Activated naive CD8-positive, alpha-beta T cell (primary cell): Measurements from ENCODE around the gene COL4A2.

ENCODE experiments used
- H3K27ac Mint-ChIP-seq: one replicate; pipeline ENCODE4 v1.8.0; 2021; ENCODE audit warnings: mixed read lengths
- H3K27me3 Mint-ChIP-seq: one replicate; pipeline ENCODE4 v1.8.0; 2021; ENCODE audit warnings: mixed read lengths
- H3K36me3 Mint-ChIP-seq: one replicate; pipeline ENCODE4 v1.8.0; 2021; ENCODE audit warnings: mixed read lengths
- H3K4me1 Mint-ChIP-seq: one replicate; pipeline ENCODE4 v1.8.0; 2021; ENCODE audit warnings: low read depth, mixed read lengths
- H3K4me3 Mint-ChIP-seq: one replicate; pipeline ENCODE4 v1.8.0; 2021; ENCODE audit warnings: mild to moderate bottlenecking, mixed read lengths
- H3K9me3 Mint-ChIP-seq: one replicate; pipeline ENCODE4 v1.8.0; 2021; ENCODE audit warnings: low read depth, mixed read lengths

COL4A2 gene

DNA sequence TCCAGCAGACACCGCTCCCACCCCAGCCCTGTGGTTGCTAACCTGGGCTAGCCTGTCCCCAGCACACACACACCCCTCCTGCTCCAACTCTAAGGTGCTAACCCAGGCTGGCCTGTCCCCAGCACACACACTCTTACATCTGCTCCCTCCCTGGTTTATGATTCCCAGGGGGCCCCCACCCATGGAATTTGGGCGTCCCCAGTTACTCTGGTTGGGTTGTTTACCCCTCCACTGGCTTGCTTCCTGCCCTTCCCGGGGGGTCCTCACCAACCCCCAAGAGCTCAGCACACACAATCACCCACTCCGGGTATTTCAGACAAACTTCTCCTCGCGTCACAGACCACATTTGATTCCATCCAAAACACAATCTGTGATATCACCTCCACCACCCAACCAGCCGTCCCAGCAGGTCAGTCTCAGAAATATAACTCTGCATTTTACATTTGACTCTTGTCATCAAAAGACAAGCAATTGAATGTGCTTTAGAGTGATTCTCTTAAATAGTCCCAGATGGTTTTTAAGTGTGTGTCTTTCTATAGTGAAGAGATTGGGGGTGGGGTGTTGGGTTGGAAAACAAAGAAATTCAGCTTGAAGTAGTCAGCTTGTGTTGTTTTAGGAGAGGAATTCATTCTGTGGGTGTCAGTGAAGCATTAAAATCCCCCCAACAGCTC is 20.1 kb downstream of the COL4A2 start:
- Mint-ChIP-seq H3K27me3 (peaks cover 15% of the 10 kb centered on the region), H3K27ac (no peak overlapping the region), H3K4me3 (no peak overlapping the region)

DNA sequence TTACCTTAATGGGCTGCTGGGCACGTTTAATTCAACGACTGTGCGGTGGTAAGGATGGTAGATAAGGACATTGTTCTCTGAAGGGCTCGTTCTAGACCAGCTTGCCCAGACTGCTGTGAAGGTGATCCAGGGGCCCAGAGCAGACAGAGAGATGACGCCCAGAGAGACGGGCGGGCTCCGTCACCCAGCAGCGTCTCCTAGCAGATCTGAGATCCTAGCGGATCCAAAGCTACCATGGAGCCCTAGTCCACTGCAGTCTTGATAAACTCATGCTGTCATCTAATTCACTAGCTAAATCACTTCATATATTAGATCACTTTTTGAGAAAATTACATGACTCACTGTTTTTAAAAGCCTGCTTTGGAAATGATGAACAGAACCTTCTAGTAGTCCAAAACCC is 21.5 kb downstream of the COL4A2 start:
- Mint-ChIP-seq H3K4me1 (no peaks in the 10 kb centered on the region), H3K27me3 (peaks cover 7% of the 10 kb centered on the region), H3K36me3 (no peaks in the 10 kb centered on the region), H3K9me3 (no peaks in the 10 kb centered on the region), H3K4me3 (no peak overlapping the region), H3K27ac (no peak overlapping the region)

More for the DNA sequence above, 20.1 kb downstream of the COL4A2 start:
- Mint-ChIP-seq H3K4me1 (no peaks in the 10 kb centered on the region), H3K9me3 (no peaks in the 10 kb centered on the region), H3K36me3 (no peaks in the 10 kb centered on the region)

DNA sequence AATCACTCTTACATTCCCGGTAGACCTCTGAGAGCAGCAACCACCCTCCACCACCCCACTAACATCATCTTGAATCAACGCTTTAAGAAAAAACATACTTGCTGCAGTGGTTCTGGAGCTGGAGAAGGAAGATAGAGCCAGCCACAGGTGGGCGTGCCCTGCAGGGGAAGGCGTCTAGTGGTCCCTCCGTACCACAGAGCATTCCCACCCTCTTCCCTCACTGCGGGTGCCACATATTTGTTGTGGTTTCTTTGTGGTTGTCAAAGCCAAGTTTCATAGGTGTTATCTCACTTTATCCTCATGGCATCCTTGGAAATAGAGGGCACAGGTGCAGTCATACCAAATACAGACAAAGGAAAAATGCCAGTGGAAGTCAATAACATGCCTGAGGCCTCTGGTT is 22.2 kb downstream of the COL4A2 start:
- Mint-ChIP-seq H3K36me3 (no peaks in the 10 kb centered on the region), H3K27ac (no peak overlapping the region), H3K27me3 (peaks cover 7% of the 10 kb centered on the region), H3K4me3 (no peak overlapping the region), H3K4me1 (no peaks in the 10 kb centered on the region), H3K9me3 (no peaks in the 10 kb centered on the region)

DNA sequence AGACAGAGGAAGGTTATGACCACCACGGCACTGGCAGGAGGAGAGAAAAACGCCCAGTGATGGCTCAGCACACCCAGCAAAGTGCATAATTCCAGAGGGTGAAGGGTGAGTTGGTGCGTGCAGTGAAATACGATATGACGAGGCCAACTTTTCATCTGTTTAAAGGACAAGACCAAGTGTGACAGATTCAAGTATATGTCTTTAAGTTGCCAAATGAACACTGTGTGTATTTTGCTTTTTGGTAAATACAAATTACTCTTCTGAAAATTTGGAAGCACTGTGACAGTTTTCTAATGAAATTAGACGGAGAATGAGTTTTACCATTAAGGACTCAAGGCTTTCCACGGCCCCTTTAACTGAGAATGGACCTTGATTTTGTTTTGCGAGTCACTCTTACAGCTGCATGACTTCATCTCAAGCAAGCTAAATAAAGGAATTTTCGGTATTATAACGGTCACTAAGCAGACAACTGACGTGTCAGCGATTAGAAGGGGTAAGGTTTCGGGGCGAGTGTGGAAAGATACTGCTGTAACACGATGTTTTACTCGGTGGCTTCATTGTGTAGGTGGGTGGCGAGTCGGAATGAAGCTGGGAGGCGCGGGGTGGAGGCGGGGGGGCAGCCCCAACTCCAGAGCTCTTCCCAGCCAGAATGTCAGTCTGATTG is 22.8 kb downstream of the COL4A2 start:
- Mint-ChIP-seq H3K36me3 (no peaks in the 10 kb centered on the region), H3K27ac (no peak overlapping the region), H3K9me3 (no peaks in the 10 kb centered on the region), H3K27me3 (peaks cover 3% of the 10 kb centered on the region), H3K4me3 (no peak overlapping the region), H3K4me1 (no peaks in the 10 kb centered on the region)

DNA sequence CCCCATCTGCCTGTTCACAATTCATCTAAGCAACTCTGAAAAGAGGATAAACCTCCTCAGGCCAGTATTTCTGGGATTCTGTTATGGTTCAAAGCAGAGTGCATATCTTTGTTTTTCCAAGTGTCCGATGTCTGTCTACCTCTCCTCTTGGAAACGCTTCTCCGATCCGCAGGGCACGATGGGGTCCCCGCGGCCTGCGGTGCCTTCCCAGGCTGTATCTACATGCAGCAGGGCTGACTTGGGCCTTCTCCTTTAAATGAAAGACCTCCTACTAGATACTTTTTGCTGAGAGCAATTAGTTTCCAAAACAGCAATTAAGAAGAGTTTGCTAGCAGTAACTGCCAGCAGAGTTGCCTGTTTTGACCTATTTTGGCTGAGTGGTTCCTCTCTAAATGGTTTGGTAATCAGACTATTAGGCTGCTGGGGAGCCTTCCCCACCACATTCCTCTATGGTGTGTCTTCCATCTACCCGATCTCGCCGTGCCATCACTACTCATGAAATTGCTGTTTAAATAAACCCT is 23.5 kb downstream of the COL4A2 start:
- H3K4me1 Mint-ChIP-seq, result no peaks in the 10 kb centered on the region
- H3K27ac Mint-ChIP-seq, result no peak overlapping the region
- no peaks in the 10 kb centered on the region for H3K9me3 Mint-ChIP-seq
- H3K27me3 Mint-ChIP-seq, result peaks cover 2% of the 10 kb centered on the region
- H3K36me3 Mint-ChIP-seq, result no peaks in the 10 kb centered on the region
- H3K4me3 Mint-ChIP-seq, result no peak overlapping the region

DNA sequence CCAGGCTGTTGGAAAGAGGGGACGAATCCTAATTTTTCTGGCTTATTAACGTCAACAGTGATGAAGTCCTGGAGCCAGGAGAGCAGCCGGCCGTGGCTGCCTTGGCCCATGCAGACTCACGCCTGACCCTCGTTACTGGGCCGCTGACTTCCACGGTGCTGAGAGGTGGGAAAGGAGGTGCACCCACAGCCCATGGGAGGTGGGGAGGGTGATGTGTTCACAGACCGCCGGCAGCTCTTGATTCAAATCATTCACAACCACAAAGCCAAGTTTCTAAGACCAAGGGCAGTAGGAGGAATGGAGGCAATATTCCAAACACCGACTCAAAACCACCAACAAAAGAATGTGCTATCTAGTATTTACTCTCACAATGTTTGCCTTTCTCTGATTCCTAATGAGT is 24.3 kb downstream of the COL4A2 start:
- peaks cover under 1% of the 10 kb centered on the region for H3K27me3 Mint-ChIP-seq
- H3K27ac Mint-ChIP-seq, result no peak overlapping the region
- no peaks in the 10 kb centered on the region for H3K9me3 Mint-ChIP-seq
- no peaks in the 10 kb centered on the region for H3K36me3 Mint-ChIP-seq
- no peaks in the 10 kb centered on the region for H3K4me1 Mint-ChIP-seq
- H3K4me3 Mint-ChIP-seq, result no peak overlapping the region

DNA sequence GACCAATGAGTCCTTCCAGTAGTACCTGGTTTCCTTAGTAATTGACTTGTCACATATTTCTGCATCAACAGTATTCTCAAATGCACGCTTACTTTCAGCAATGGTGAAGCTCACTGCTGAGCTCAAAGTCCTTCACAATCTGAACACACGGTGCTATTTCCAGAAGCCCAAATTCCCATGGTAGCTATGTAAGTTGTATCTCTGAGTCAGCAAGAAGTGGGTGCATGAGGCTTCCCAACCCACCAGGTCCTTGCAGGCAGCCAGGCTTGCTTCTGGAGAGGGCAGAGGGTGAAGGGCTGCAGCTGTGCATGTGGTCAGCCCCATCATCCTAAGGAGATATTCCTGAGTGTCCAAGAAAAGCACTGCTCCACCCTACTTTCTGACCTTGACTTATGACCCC is 25.7 kb downstream of the COL4A2 start:
- Mint-ChIP-seq H3K4me3 (no peak overlapping the region), H3K36me3 (no peaks in the 10 kb centered on the region), H3K4me1 (no peaks in the 10 kb centered on the region), H3K9me3 (no peaks in the 10 kb centered on the region), H3K27ac (no peak overlapping the region), H3K27me3 (no peaks in the 10 kb centered on the region)

DNA sequence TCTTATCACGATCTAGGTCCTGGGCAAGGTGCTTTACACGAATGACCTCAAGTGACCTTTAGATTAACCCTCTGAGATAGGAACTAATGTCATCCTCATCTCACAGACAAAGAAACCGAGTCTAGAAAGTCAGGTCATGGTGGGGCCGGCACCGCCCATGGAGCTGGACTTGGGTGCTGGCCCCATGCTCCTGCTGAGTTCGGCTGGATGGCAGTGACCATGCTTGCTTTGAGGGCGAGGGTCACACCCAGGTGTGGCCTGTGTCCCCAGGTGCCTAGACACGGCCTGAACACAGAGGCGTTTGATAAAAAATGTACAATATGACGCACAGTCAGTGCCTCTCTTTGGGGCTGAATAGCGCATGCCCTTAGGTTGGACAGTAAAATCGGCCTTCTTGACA is 26.8 kb downstream of the COL4A2 start:
- Mint-ChIP-seq H3K4me1 (peaks cover 3% of the 10 kb centered on the region), H3K4me3 (no peak overlapping the region), H3K36me3 (no peaks in the 10 kb centered on the region), H3K27ac (no peak overlapping the region), H3K27me3 (no peaks in the 10 kb centered on the region), H3K9me3 (no peaks in the 10 kb centered on the region)

DNA sequence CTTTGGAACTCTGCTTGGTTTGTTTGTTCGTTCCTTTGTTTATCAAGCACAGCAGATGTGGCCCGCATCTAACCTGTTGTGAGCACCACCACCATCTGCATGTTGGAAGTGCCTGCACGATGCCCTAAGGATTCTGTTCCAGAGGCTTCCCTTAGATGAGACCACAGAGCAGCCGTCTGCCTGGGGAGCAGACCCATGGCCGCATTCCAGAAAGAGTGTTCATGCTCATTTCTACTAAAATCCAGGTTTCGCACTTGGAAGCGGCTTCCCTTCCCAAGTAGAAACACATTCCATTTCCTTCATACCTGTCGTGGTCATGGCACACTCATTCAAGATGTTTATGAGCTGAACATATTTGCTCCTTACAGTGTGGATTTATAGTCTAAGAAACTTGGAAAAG is 27.2 kb downstream of the COL4A2 start:
- H3K4me1 Mint-ChIP-seq, result peaks cover 6% of the 10 kb centered on the region
- no peak overlapping the region for H3K4me3 Mint-ChIP-seq
- H3K36me3 Mint-ChIP-seq, result no peaks in the 10 kb centered on the region
- H3K9me3 Mint-ChIP-seq, result no peaks in the 10 kb centered on the region
- no peak overlapping the region for H3K27ac Mint-ChIP-seq
- no peaks in the 10 kb centered on the region for H3K27me3 Mint-ChIP-seq

DNA sequence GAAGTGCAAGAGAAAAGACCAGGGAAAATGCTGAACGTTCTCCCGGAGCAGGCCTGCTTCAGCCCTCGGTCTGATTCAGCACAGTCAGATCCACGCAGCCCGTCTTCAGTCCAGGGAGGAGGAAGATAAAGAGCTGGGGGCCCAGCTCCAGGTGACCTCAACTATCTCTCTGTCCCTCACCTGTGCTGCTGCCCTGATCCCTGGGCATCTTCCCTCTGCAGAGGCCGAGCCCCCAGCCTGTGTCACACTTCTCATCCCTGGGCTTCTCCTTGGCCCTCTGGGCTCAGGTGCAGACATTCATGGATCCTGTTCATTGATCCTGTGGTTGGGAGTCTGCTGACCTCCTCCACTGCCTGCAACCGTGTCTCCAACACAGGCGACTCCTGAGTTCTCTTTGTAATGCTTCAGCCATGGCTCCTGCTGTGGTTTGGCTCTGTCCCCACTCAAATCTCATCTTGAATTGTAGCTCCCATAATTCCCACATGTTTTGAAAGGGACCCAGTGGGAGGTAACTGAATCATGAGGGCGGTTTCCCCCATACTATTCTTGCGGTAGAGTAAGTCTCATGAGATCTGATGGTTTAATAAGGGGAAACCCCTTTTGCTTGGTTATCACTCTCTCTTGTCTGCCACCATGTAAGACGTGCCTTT is 27.9 kb downstream of the COL4A2 start:
- Mint-ChIP-seq H3K27ac (no peak overlapping the region), H3K4me3 (no peak overlapping the region), H3K4me1 (peaks cover 13% of the 10 kb centered on the region), H3K27me3 (no peaks in the 10 kb centered on the region), H3K36me3 (no peaks in the 10 kb centered on the region), H3K9me3 (no peaks in the 10 kb centered on the region)

DNA sequence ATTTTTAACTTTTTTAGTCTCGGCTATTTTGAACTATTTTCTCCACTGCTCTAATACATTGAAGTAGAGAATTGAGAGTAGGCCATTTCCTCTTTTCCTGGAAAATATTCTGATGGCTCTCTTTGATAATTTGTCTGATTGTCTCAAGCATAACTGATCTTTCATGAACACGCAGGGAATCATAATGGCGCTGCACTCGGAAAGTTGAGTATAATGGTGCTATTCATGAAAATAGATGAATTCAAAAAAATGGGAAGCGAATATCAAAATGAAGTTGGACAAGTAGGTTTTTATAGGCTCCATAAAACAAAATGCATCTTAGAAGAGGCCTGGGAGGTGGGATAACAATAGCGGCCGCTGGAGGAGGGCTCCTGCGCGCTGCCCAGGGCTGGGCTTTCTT is 29.0 kb downstream of the COL4A2 start:
- Mint-ChIP-seq H3K4me3 (no peak overlapping the region), H3K27me3 (peaks cover 1% of the 10 kb centered on the region), H3K36me3 (no peaks in the 10 kb centered on the region), H3K27ac (no peak overlapping the region), H3K4me1 (peaks cover 24% of the 10 kb centered on the region), H3K9me3 (no peaks in the 10 kb centered on the region)

DNA sequence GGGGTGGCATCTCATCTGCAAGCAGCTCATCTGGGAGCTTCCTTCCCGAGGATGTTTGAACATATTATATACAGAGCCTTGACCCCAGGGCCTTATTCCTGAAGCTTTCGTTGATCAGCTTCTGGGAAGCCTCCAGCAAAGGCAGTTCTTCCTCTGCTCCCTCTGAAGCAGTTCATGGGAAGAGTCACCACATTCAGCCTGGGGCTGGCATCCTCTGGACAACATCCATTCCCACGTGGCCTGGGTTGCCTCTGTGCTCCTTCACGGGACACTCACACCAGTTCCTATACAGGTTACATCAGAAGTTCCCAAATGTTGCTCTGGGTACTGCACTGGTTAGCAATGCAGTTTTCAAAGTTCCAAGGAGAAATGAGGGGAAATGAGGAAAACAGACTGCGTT is 29.6 kb downstream of the COL4A2 start:
- no peak overlapping the region for H3K4me3 Mint-ChIP-seq
- H3K9me3 Mint-ChIP-seq, result no peaks in the 10 kb centered on the region
- peaks cover 1% of the 10 kb centered on the region for H3K27me3 Mint-ChIP-seq
- H3K36me3 Mint-ChIP-seq, result no peaks in the 10 kb centered on the region
- H3K4me1 Mint-ChIP-seq, result peaks cover 30% of the 10 kb centered on the region
- no peak overlapping the region for H3K27ac Mint-ChIP-seq

DNA sequence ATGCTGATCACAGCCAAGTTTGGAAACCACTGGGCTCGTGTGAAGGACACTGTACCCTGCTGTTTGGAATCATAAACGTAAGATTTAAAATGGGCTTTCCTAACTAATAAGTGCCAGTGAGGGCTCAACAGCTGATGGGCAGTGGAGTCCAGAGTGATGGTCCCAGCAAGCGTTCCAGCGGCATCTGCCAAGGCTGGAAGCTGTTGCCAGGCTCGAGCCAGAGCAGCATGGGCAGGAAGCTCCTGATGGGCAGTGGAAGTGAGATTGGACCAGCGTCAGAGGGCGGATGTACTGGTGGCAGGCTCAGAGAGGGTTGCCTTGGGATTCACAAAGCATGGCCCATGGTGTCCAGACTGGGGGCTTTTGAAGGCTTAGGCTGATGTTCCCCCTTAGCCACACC is 30.2 kb downstream of the COL4A2 start:
- Mint-ChIP-seq H3K9me3 (no peaks in the 10 kb centered on the region), H3K36me3 (no peaks in the 10 kb centered on the region), H3K4me3 (no peak overlapping the region), H3K27me3 (peaks cover 1% of the 10 kb centered on the region), H3K4me1 (peaks cover 33% of the 10 kb centered on the region), H3K27ac (no peak overlapping the region)

DNA sequence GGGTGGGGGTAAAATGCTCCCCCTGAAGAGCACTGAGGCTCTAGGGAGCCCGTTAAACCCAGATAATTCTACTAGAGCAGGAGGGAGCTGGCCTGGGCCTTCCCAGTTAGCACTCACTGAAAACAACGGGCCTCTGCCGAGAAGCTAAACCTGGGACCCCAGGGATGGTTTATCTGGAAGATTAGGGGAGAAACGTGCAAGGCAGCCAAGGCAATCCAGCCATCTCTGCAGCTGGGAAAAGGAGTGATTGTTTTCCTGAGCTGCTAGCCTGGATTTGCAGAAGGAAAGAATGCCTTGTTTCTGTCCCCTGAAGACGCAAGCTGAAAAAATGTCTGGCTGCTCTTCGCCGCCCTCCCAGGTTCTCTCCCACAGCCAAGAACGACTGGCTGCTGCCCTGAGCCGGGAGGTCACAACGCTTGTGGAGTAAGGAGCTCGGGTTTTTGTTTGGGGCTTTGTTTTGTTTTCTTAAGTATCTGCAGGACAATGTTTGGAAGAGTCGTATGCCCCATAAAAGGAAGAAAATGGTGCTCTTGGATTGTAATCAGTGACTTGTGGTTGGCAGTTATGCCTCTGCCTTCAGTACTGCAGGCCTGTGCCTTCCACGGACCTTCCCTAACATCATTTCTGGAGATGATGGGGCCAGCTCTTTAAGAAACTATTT is 31.5 kb downstream of the COL4A2 start:
- no peaks in the 10 kb centered on the region for H3K36me3 Mint-ChIP-seq
- no peak overlapping the region for H3K27ac Mint-ChIP-seq
- peaks cover 1% of the 10 kb centered on the region for H3K27me3 Mint-ChIP-seq
- H3K9me3 Mint-ChIP-seq, result no peaks in the 10 kb centered on the region
- peaks cover 33% of the 10 kb centered on the region for H3K4me1 Mint-ChIP-seq
- no peak overlapping the region for H3K4me3 Mint-ChIP-seq

DNA sequence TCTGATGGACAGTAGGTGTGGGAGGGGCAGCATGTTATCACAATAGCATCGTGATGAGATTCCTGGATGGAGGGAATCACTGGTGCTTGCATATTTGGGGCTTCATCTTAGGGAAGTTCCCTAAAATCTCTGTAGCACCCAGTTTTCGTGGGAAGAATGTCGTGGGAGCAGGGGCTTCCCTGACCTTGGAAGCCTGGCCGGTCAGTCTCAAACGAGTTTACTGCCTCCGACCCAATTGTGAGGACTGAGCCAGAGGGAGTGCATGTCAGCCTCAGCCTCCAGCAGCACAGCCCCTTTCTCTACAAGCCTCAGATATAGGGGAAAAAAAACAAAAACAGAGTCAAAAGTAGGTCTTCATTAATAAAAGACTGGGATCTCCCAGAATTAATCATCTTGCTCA is 32.2 kb downstream of the COL4A2 start:
- Mint-ChIP-seq H3K27ac (no peak overlapping the region), H3K27me3 (peaks cover 1% of the 10 kb centered on the region), H3K4me3 (no peak overlapping the region), H3K9me3 (no peaks in the 10 kb centered on the region), H3K36me3 (no peaks in the 10 kb centered on the region), H3K4me1 (peaks cover 33% of the 10 kb centered on the region)
